ENCODE results near the gene HNF1B.

GRCh38 chr17:37699285-37699973 is 45.4 kb downstream of the HNF1B start:
- TF ChIP-seq POLR2AphosphoS5 (IDR thresholded peaks at IDR 0.05; ENCODE audit: low read depth, low read length) (no peak), TAF1 (IDR thresholded peaks at IDR 0.05; ENCODE audit: borderline replicate concordance, low read depth, low read length) (no peak)

All from GM12892 (cell line).